ENCODE data around the gene C16orf86.

- no peak for TF ChIP-seq CTCF (IDR thresholded peaks at IDR 0.05)
- TF ChIP-seq POLR2A (IDR thresholded peaks at IDR 0.05) = no peak
Observed at GRCh38 chr16:67641779-67642708, 24.6 kb upstream of the C16orf86 start.
